NCI-H526 (cell line): ENCODE measurements around the gene LRP3.
"Not testable (repeated sequence)": the region's sequence is repeated elsewhere in the genome, so short reads cannot be mapped to it uniquely, and the experiment has no call there.

Experiments
- DNase-seq, 2 experiments: peaks; one replicate each; lab custom pipeline; 2025; lab: John Stamatoyannopoulos, UW

LRP3 gene

DNA sequence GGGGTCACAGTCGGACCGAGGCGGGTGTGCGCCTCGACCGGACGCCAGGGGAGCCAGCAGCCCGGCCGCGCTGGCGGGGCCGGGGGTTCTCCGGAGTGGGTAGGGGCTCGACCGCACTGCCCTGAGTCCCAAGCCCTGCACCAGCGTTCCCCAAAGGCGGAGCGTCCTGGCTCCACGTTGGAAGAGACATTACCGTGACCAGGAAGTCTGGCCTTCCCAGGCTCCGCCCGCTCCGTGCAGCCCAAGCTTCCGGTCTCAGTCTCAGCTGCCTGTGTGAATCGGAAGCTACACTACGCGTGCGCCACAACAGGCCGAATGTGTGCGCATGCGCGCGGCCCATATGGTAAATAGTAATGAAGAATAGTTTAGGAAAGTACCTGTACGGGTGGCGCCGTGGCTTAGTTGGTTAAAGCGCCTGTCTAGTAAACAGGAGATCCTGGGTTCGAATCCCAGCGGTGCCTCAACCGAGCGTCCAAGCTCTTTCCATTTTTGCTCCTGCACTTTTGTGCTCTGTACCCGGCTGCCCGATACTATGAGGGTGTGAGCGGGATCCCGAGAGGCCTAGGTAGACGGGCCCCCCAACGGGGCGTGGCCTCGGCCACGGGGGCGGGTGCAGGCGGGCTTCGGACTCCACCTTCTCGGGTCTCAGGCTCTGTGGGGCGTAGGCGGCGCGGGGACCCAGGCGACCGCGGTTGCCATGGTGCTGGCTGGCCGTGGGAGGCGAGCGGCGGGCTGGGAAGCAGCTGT is 17.3 kb upstream of the LRP3 start:
- DNase-seq = peak; percentile 99 to 100

DNA sequence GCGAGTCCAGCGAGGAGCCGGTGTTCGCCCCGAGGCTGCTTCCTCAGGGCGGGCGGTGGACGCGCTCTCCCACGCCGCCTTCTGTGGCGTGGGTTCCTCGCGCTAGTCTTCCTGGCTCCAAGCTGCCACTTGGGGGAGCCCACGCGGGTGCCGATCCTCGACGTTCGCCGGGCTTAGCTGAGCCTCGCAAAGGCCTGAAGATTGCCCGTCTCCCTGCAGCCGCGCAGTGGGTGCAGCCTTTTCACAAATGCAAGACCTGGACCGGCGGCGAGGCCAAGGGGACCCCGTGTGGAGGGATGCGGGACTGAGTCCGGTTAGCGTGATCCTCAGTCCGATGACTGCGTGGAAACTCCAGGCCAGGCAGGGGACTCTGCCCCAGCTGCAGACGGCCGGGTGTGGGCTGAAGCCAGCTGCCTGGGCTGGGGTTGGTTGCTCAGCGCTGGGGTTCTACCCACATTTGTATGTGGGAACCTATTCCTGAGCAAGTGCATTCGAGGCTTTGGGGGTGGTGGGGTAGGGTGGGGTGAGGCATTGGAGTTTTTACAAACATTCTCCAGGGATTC is 16.6 kb upstream of the LRP3 start:
- DNase-seq = peak; percentile 80 to 93

GRCh38 chr19:33186431-33187182 is 7.5 kb upstream of the LRP3 start:
- no peak for DNase-seq

- DNase-seq = peak in 1 of 2 experiments; percentile 41
These were observed 7.0 kb upstream of the LRP3 start for GRCh38 chr19:33187183-33187540.

DNA sequence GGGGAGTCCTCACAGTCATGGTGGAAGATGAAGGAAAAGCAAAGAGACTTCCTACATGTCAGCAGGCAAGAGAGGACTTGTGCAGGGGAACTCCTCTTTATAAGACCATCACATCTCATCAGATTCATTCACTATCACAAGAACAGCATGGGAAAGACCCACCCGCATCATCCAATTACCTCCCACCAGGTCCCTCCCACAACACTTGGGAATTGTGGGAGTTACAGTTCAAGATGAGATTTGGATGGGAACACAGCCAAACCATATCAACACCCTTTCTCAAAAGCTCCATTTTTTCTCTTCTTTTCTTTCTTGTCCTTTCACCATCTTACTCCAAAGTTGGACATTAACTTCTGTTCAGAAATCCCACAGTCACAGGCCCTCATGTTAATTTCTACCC is 4.7 kb upstream of the LRP3 start:
- DNase-seq = no peak

GRCh38 chr19:33191092-33191491 is 3.0 kb upstream of the LRP3 start:
- DNase-seq = not testable (repeated sequence)

- no peak for DNase-seq
These were observed 2.6 kb upstream of the LRP3 start for GRCh38 chr19:33191501-33191900.

GRCh38 chr19:33192010-33192409 is 2.1 kb upstream of the LRP3 start:
- peak in 1 of 2 experiments; percentile 31 for DNase-seq

DNA sequence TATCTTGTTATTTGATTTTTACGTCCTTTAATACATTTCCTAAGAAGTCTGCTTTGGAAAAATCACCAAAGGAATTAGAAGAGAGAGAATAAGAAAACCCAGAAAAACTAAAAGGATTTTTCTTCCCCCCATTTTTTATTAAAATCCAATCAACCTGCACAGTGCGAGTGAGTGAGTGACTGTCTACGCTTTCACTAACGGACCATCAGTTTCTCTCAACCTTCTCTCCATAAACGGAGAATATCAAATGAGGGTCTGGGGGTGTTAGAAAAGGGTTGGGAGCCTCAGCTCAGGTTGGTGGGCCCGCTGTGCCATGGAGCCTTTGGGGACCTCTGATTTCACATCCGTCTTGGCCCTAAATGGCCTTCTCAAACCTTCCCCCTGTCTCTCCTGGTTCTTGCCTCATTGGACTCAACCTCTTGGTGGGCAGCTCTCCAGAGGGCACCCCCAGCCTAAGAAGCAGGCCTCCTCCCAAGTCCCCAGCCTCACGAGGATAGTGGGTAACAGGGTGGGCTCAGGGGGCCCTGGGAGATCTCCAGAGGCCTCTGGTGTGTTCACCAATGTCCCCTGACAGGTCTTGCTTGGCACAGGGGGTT is 763 bp upstream of the LRP3 start:
- DNase-seq = no peak

DNA sequence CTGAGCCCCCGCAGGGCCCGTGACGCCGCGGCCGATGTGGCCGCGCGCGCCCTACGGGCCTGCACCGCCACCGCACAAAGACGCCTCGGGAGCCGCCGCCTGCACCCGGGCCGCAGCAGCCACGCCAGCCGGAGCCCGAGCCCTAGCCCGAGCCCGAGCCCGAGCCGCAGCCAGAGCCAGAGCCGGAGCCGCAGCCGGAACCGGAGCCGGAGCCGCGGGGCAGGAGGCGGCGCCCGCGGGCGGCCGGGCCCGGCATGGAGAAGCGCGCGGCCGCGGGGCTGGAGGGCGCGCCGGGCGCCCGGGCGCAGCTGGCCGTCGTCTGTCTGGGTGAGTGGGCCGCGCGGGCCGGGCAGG is 379 bp downstream of the LRP3 start:
- DNase-seq = peak in 1 of 2 experiments; percentile 70

- DNase-seq = peak in 1 of 2 experiments; percentile 70
These were observed 935 bp downstream of the LRP3 start for GRCh38 chr19:33194886-33195644.

DNA sequence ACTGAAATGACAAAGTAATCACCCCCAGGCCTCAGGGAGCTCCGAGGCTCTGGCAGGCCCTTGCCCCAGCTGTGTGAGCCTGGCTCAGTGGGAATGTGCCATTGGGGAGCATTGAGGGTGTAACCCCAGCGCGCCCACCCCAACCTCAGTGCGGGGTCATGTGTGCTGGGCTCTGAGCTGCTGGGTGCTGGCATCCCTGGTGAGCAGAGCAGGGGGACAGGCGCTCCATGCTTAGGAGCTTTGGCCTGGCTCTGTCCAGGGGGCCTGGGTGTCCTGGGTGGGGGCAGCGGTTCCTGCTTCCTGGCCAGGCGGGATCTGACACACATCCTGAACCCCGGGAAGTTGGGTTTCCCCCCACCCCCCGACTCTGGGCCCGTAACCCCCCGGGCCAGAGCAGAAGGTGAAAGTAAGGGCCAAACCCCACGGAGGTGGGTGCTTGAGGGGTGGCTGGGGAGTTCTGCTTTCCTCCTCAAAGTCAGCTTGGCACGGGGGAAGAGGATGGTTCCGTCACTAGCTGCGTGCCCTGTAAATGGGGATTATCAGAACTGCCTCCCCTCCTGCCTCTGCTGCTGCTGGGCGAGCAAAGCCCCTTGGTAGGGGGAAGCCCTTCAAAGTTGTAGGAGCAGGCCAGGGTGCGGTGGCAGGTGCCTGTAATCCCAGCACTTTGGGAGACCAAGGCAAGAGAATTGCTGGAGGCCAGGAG is 1.7 kb downstream of the LRP3 start:
- peak in 1 of 2 experiments; percentile 48 for DNase-seq

- DNase-seq = no peak
These were observed 2.5 kb downstream of the LRP3 start for GRCh38 chr19:33196446-33197193.

- DNase-seq = no peak
These were observed 3.5 kb downstream of the LRP3 start for GRCh38 chr19:33197591-33198000.

GRCh38 chr19:33198169-33198568 is 4.0 kb downstream of the LRP3 start:
- DNase-seq = no peak

GRCh38 chr19:33199441-33200265 is 5.5 kb downstream of the LRP3 start:
- DNase-seq = no peak

DNA sequence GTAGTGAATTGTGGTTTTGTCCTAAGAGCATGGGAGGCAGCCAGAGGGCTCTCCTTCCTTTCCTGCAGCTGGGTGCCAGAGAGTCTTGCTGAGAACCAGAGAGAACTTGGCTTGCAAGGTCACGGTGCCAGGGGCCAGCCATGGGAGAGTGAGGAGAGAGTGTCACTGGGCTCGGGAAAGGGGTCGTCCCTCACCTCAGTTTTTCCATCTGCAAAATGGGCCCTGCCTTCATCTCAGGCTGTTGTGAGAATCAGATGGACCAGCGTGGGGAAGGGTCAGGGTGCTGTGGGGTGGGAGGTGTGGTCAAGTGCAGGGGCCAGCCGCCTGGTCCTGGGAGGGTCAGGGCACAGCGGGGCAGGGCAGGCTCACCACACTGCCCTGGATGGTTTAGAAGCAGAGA is 7.3 kb downstream of the LRP3 start:
- no peak for DNase-seq

DNA sequence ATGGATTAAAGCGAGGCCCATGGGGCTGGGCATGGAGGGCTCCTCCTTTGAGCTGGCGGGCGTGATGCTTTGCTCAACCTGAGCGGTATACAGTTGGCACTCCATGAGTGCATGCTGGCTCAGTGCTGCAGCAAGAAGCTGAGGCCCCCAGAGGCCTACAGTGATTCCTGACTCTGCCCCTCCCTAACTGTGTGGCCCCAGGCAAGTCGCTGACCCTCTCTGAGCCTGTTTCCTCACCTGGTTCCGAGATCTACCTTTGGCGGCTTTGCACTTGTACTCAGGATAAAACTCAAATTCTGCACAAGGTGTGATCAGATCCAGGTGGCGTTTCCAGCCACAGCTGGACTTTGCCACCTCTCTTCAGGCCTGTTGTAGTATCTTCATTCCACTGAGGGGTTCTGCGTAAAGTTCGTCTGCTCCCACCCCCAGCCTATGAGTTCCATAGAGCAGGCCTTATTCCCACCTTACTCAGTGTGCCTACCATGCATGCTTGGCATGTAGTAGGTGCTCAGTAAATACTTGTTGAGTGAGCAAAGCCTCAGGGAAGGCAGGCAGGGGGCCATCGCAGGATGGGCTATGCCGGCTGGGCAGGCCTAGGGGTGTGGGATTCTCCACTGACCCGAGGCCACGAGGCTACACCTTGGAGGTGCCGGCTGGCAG is 7.9 kb downstream of the LRP3 start:
- DNase-seq = no peak
